ENCODE data around the gene CCDC141.

- TF ChIP-seq CTCF (IDR thresholded peaks at IDR 0.05; ENCODE audit: poor library complexity, severe bottlenecking) (no peak), TAF1 (IDR thresholded peaks at IDR 0.05; ENCODE audit: low read depth) (no peak)
Measured at GRCh38 chr2:178880257-178880656, 169.7 kb downstream of the CCDC141 start.

Data from neural cell (in vitro differentiated cells).